Neural progenitor cell (in vitro differentiated cells): ENCODE results near the gene PIP5K1A. TPM values are rescaled to one million over a fixed set of nuclear protein-coding genes. Genes with fewer than 3 reads are reported as not detected.
A peak's percentile ranks its signal among the peaks of the same experiment; 100 is the strongest.

Experiments used
- DNase-seq: peaks from one replicate; pipeline ENCODE4 v3.0.0-alpha.2; 2016; ENCODE audit warnings: low spot score
- H2AFZ ChIP-seq: fragments of 200-600 bp; sonication (generic); replicated peaks from 2 replicates; pipeline ENCODE4 v1.6.1; 2016; ENCODE audit warnings: antibody characterized with exemption
- H3F3A ChIP-seq: fragments of 200-600 bp; sonication (generic); 2 replicates; pipeline ENCODE4 v1.6.1; 2016; ENCODE audit warnings: antibody characterized with exemption, low read depth
- H3K27ac ChIP-seq: fragments of 200-600 bp; sonication (generic); 2 replicates; pipeline ENCODE4 v1.5.1; 2016; ENCODE audit warnings: mild to moderate bottlenecking
- H3K27me3 ChIP-seq: fragments of 200-600 bp; sonication (generic); 2 replicates; pipeline ENCODE4 v1.6.1; 2016; ENCODE audit warnings: mild to moderate bottlenecking, moderate library complexity
- H3K36me3 ChIP-seq: fragments of 200-600 bp; sonication (generic); 2 replicates; pipeline ENCODE4 v1.5.1; 2016
- H3K4me1 ChIP-seq: fragments of 200-600 bp; sonication (generic); 2 replicates; pipeline ENCODE4 v1.6.1; 2016; ENCODE audit warnings: mixed run types
- H3K4me2 ChIP-seq: fragments of 200-600 bp; sonication (generic); 2 replicates; pipeline ENCODE4 v1.6.1; 2016
- H3K4me3 ChIP-seq: fragments of 200-600 bp; sonication (generic); 2 replicates; pipeline ENCODE4 v1.5.1; 2016
- H3K79me2 ChIP-seq: fragments of 200-600 bp; sonication (generic); 2 replicates; pipeline ENCODE4 v1.6.1; 2016; ENCODE audit warnings: low read depth
- H3K9ac ChIP-seq: fragments of 200-600 bp; sonication (generic); 2 replicates; pipeline ENCODE4 v1.6.1; 2016
- H3K9me3 ChIP-seq: fragments of 200-600 bp; sonication (generic); 2 replicates; pipeline ENCODE4 v1.5.1; 2016; ENCODE audit warnings: low read depth
- H4K20me1 ChIP-seq: fragments of 200-600 bp; sonication (generic); 2 replicates; pipeline ENCODE4 v1.6.1; 2016; ENCODE audit warnings: low read depth
- H3K27ac Mint-ChIP-seq: 3 replicates; pipeline ENCODE4 v1.8.0; 2021; ENCODE audit warnings: mixed read lengths
- H3K27me3 Mint-ChIP-seq: 2 replicates; pipeline ENCODE4 v1.8.0; 2022; ENCODE audit warnings: low read depth, mild to moderate bottlenecking, inconsistent platforms, moderate library complexity, mixed read lengths; ENCODE audit not compliant: insufficient read depth
- H3K36me3 Mint-ChIP-seq: 3 replicates; pipeline ENCODE4 v1.8.0; 2021; ENCODE audit warnings: mixed read lengths
- H3K4me1 Mint-ChIP-seq: 3 replicates; pipeline ENCODE4 v1.8.0; 2021; ENCODE audit warnings: mixed read lengths
- H3K4me3 Mint-ChIP-seq: 3 replicates; pipeline ENCODE4 v1.8.0; 2021; ENCODE audit warnings: mild to moderate bottlenecking, moderate library complexity, mixed read lengths
- H3K9me3 Mint-ChIP-seq: 3 replicates; pipeline ENCODE4 v1.8.0; 2020; ENCODE audit warnings: mixed read lengths
- EZH2 ChIP-seq: fragments of 200-600 bp; sonication (generic); IDR thresholded peaks from 2 replicates; pipeline ENCODE4 v1.6.1; 2017; ENCODE audit warnings: antibody characterized with exemption, mild to moderate bottlenecking, moderate library complexity
- EZH2phosphoT487 ChIP-seq: fragments of 200-600 bp; sonication (generic); IDR thresholded peaks from 2 replicates; pipeline ENCODE4 v1.6.1; 2017; ENCODE audit warnings: antibody characterized with exemption
- total RNA-seq: library from RNA; depleted of rRNA; stranded (reverse); fragments of >200 nt; gene quantifications from 2 replicates; pipeline ENCODE4 v1.2.3, GENCODE V29; 2015; ENCODE audit warnings: low replicate concordance
- TF ChIP-seq, protein P1 (sequence below): fragments of 200-600 bp; sonication (generic); IDR thresholded peaks from 2 replicates; pipeline ENCODE4 v1.5.1; 2017; ENCODE audit warnings: antibody characterized with exemption, mild to moderate bottlenecking

Gene PIP5K1A
- total RNA-seq, 1 donor from 2014 or later, result 81.2 TPM

DNA sequence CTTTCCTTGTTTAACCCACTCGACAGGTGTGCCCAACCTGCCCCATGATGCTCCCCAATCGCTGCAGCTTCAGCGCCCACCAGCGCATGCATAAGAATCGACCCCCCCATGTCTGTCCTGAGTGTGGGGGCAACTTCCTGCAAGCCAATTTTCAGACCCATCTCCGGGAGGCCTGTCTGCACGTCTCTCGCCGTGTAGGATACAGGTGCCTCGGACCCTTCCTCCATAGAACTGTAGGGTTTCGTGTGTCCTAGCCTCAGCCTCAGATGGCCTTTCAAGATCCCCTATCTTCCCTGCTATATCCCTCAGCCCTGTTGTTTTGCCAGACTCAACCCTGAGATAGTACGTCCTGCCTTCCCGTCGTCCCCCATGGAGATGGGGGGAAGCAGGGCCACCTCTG, 90.2 kb downstream of the PIP5K1A start:
- Histone ChIP-seq H3K9ac (no peak overlapping the region), H2AFZ (no peak overlapping the region), H3K9me3 (no peaks in the 10 kb centered on the region), H3K4me1 (peaks cover 13% of the 10 kb centered on the region), H3K27ac (no peak overlapping the region), H3K79me2 (peaks cover 30% of the 10 kb centered on the region), H3F3A (peaks cover 19% of the 10 kb centered on the region), H3K4me2 (no peak overlapping the region), H3K4me3 (no peak overlapping the region), H4K20me1 (peaks cover 60% of the 10 kb centered on the region), H3K36me3 (no peaks in the 10 kb centered on the region), H3K27me3 (no peaks in the 10 kb centered on the region)
- no peak for DNase-seq
- TF ChIP-seq EZH2phosphoT487, result no peak
- TF ChIP-seq, protein P1, sequence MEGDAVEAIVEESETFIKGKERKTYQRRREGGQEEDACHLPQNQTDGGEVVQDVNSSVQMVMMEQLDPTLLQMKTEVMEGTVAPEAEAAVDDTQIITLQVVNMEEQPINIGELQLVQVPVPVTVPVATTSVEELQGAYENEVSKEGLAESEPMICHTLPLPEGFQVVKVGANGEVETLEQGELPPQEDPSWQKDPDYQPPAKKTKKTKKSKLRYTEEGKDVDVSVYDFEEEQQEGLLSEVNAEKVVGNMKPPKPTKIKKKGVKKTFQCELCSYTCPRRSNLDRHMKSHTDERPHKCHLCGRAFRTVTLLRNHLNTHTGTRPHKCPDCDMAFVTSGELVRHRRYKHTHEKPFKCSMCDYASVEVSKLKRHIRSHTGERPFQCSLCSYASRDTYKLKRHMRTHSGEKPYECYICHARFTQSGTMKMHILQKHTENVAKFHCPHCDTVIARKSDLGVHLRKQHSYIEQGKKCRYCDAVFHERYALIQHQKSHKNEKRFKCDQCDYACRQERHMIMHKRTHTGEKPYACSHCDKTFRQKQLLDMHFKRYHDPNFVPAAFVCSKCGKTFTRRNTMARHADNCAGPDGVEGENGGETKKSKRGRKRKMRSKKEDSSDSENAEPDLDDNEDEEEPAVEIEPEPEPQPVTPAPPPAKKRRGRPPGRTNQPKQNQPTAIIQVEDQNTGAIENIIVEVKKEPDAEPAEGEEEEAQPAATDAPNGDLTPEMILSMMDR, result no peak
- no peak for TF ChIP-seq EZH2
- no peaks in the 10 kb centered on the region for H3K9me3 Mint-ChIP-seq
- H3K4me1 Mint-ChIP-seq, result peaks cover 15% of the 10 kb centered on the region
- no peak overlapping the region for H3K4me3 Mint-ChIP-seq
- peaks cover 12% of the 10 kb centered on the region for H3K27me3 Mint-ChIP-seq
- peaks cover 21% of the 10 kb centered on the region for H3K36me3 Mint-ChIP-seq
- H3K27ac Mint-ChIP-seq, result no peak overlapping the region

DNA sequence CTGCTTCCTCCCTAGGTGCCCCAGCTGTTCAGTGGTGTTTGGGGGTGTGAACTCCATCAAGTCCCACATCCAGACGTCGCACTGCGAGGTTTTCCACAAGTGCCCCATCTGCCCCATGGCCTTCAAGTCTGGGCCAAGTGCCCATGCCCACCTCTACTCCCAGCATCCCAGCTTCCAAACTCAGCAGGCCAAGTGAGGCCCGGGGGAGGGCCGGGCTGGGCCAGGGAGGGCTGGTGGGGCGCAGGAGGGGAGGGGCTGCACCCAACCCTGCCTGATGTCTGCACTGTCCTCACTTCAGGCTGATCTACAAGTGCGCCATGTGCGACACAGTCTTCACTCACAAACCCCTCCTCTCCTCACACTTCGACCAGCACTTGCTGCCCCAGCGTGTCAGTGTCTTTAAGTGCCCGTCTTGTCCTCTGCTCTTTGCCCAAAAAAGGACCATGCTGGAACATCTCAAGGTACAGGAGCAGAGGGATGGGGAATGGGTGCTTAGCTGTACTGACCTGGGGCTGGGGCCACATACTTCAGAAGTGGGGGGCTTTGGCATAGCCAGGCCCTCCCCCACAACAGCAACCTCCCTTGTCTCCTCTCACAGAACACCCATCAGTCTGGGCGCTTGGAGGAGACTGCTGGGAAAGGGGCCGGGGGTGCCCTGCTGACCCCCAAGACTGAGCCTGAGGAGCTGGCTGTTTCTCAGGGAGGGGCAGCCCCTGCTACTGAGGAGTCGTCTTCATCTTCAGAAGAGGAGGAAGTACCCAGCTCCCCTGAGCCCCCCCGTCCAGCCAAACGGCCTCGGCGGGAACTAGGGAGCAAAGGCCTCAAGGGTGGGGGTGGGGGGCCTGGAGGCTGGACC, 91.0 kb downstream of the PIP5K1A start:
- Histone ChIP-seq H3K27me3 (no peaks in the 10 kb centered on the region), H3F3A (peaks cover 25% of the 10 kb centered on the region), H3K4me2 (no peak overlapping the region), H3K79me2 (peaks cover 22% of the 10 kb centered on the region), H2AFZ (no peak overlapping the region), H4K20me1 (peaks cover 52% of the 10 kb centered on the region), H3K27ac (no peak overlapping the region), H3K4me1 (peaks cover 12% of the 10 kb centered on the region), H3K36me3 (no peaks in the 10 kb centered on the region), H3K9ac (no peak overlapping the region), H3K9me3 (no peaks in the 10 kb centered on the region), H3K4me3 (no peak overlapping the region)
- Mint-ChIP-seq H3K9me3 (no peaks in the 10 kb centered on the region), H3K4me1 (peaks cover 7% of the 10 kb centered on the region), H3K4me3 (no peak overlapping the region), H3K27me3 (peaks cover 13% of the 10 kb centered on the region), H3K36me3 (peaks cover 24% of the 10 kb centered on the region), H3K27ac (no peak overlapping the region)
- TF ChIP-seq EZH2 (no peak), EZH2phosphoT487 (no peak)
- TF ChIP-seq, protein P1, result no peak
- no peak for DNase-seq

DNA sequence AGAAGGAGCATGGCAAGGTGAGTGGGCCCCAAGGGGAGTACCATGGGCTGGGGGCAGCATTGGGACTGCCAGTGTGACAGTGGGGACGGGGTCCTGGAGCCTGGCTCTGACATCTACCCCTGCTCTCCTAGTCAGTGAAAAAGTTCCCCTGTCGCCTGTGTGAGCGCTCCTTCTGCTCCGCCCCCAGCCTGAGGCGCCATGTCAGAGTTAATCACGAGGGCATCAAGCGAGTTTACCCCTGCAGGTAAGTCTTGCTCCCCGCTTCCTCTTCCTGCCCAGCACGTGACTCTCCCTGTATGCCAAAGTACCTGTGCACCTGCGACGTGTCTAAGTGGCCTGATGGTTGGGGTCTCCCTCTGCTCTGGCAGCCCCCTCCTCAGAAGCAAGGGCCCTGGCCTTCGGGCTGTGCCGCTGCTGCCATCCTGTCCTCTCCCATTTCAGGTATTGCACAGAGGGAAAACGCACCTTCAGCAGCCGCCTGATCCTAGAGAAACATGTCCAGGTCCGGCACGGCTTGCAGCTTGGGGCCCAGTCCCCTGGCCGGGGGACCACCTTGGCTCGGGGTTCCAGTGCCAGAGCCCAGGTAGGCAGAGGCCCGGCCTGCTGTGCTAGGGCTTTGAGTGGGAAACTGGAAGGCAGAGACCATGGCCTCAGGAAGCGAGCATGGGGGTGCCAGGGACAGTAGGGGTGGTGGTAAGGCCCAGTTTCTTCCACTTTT, 91.8 kb downstream of the PIP5K1A start:
- no peak overlapping the region for H2AFZ ChIP-seq
- no peak overlapping the region for H3K4me2 ChIP-seq
- peaks cover 33% of the 10 kb centered on the region for H3F3A ChIP-seq
- Mint-ChIP-seq H3K9me3 (no peaks in the 10 kb centered on the region), H3K4me1 (peaks cover 5% of the 10 kb centered on the region), H3K4me3 (no peak overlapping the region), H3K27ac (no peak overlapping the region), H3K36me3 (peaks cover 24% of the 10 kb centered on the region), H3K27me3 (peaks cover 13% of the 10 kb centered on the region)
- H3K27ac ChIP-seq, result peak overlapping the region; percentile 25
- no peak overlapping the region for H3K9ac ChIP-seq
- no peaks in the 10 kb centered on the region for H3K27me3 ChIP-seq
- no peak for DNase-seq
- H3K9me3 ChIP-seq, result no peaks in the 10 kb centered on the region
- H3K36me3 ChIP-seq, result no peaks in the 10 kb centered on the region
- peaks cover 44% of the 10 kb centered on the region for H4K20me1 ChIP-seq
- peaks cover 13% of the 10 kb centered on the region for H3K79me2 ChIP-seq
- H3K4me1 ChIP-seq, result peaks cover 20% of the 10 kb centered on the region
- H3K4me3 ChIP-seq, result no peak overlapping the region
- TF ChIP-seq EZH2phosphoT487 (no peak), EZH2 (no peak)
- TF ChIP-seq, protein P1, result no peak
